Stimulated activated CD4-positive, alpha-beta T cell treated with anti-CD3 and anti-CD28 coated beads, Interleukin-2, amount 100 ng/mL, for 48 hours (primary cell): ENCODE measurements around the gene SPATA12.
"Not testable (repeated sequence)": the region's sequence is repeated elsewhere in the genome, so short reads cannot be mapped to it uniquely, and the experiment has no call there.

Source experiments
- DNase-seq, 2 donors: peaks; one replicate each; pipeline ENCODE4 v3.0.0-alpha.2; 2020

Gene SPATA12

DNA sequence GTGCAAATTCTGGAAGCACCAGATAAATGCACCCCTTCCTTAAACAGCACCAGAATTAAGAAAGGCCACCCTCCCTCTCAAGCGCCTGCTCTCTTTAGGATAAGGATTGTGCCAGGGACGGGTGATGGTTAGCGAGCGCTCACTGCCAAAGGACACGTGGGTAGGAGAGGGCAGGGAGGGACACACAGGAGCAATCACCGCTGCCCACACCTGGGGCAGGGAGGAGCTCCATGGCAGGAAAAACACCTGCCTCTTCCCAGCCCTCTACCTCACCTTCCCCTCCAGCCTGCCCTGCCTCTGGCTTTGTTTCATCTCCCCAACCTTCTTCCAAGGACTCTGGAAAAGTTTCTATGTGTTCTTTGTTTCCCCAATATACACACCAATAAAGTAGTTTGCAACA, 7.3 kb upstream of the SPATA12 start:
- no peak for DNase-seq

DNA sequence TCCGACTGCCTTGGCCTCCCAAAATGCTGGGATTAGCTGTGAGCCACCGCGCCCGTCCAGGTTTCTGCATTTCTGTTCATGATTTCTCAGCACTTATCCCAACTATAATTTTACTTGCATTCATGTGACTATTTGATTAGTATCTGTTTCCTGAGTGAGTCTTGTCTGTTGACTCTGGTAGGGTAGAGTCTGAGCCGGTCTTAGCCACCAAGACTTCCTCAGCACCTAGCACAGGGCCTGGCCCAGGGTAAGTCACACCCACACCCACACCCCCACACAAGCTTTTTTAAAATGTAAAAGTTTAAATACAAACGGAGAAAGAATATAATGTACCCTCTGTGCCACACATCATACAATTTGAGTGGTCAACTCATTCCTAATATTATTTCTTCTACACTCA, 3.1 kb upstream of the SPATA12 start:
- DNase-seq = no peak

DNA sequence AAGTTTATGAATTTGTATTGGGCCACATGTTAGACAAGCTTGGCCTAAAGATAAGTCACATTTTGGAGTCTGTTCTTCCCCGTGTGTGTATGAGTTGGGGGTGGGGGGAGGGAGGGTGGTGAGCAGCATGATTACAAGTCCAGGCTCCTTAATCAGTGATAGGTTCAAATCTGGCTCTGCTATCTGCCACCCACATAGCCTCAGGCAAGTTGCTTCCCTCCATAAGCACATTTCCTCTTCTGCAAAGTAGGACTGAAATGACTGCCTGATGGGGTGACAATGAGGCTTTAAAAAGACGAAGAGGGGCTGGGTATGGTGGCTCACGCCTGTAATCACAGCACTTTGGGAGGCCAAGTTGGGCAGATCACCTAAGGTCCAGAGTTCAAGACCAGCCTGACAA, 1.1 kb upstream of the SPATA12 start:
- DNase-seq = no peak

DNA sequence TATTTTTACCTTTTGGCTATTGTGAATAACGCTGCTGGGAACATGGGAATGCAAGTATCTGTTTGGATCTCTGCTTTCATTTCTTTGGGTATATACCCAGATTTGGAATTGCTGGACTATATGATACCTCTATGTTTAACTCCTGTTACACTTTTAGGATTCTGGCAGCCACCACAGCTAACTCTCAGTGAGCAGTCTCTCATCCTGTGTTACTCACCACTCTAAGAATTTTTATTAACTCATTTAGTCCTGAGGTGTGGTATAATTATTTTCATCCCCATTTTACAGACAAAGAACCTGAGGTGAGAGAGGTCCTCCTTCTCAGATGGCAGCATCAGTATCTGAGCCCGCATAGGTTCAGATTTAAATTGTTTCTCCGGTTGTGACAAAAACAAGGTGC, 1.1 kb downstream of the SPATA12 start:
- DNase-seq = no peak

DNA sequence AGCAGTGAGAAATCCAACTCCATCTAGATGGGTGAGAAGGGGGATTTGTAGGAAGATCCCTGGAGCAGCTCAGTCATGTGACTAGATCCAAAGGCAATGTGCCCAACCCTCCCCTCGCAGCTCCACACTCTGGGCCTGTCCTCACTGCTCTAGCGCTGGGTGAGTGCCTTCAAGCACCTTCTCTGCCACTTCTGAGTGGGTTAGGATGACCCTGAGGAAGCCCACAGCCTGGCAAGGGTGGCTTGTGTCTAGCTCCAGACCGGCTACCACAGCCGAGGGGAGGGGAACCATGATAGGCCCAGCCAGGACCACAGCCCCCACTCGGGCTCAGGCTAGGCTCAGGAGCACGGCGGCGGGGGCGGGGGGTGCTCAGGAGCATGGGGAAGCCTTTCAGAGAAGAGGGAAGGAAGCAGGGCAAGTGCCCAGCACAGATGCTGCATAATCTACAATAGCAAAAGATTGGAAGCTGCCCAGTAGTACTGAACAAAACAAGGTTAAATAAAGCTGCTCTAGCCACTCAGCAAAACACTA, 1.7 kb downstream of the SPATA12 start:
- DNase-seq = no peak

DNA sequence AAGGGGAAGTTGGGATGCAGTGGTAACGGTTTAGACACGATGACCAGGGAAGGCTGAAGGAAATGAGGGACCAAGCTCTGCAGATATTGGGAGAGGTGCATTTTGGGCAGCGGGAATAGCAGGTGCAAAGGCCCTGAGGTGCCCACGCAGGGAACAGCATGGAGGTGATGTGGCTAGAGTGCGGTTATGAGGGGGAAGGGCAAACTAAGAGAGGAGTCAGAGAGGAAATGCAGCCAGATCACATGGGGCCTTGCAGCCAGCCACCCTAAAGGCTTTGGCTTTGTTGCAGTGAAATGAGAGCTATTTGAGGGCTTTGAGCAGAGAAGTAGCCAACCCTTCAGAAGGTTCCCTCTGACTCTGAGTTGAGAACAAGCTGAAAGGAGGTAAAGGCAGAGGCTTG, 2.6 kb downstream of the SPATA12 start:
- DNase-seq = no peak

DNA sequence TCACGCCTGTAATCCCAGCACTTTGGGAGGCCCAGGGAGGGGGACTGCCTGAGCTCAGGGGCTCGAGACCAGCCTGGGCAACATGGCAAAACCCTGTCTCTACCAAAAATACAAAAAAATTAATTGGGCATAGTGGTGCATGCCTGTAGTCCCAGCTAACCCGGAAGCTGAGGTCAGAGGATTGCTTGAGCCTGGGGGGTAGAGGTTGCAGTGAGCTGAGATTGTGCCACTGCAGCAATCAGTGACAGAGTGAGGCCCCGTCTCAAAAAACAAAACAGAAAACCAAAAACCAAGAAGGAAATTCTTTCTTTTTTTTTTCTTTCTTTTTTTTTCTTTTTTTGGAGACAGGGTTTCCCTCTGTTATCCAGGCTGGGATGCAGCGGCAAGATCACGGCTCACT, 3.5 kb downstream of the SPATA12 start:
- DNase-seq = no peak

DNA sequence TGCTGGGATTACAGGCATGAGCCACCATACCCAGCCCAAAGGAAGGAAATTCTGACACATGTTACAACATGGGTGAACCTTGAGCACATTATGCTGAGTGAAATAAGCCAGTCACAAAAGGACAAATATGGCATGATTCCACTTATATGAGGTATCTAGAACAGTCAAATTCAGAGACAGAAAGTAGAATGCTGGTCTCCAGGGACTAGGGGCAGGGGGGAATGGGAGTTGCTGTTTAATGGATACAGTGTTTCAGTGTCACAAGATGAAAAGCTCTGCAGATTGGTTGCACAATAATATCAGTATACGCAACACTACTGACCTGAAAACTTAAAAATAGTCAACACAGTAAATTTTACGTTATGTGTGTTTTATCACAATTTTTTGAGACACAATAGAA, 4.1 kb downstream of the SPATA12 start:
- DNase-seq = no peak

DNA sequence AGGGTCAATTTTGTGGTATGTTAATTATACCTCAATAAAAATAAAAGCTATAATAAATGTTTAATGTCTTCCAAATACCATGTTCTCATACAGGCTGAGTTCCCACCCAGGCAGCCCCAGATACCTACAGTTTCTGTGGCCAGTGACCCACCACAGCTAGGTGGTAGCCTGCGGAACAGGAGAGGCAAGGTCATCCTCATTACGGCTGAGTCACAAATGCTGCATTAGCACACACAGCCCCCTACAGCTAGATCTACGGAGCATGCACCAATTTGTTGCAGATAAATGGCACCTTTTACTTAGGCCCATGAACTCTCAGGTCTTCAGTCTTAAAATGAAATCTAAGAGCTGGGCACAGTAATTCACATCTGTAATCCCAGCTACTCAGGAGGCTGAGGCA, 5.1 kb downstream of the SPATA12 start:
- no peak for DNase-seq

DNA sequence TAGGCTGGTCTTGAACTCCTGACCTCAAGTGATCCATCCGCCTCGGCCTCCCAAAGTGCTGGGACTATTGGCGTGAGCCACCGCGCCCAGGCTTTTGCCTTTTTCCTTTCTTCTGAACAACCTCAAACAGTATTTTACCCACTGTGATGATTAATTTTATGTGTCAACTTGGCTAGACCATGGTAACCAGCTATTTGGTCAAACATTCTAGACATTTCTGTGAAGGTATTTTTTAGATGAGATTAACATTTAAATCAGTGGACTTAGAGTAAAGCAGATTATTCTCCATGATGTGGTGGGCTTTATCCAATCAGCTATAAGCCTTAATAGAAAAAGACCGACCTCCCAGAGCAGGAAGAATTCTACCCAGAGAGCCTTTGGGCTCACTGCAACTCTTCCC, 6.0 kb downstream of the SPATA12 start:
- DNase-seq = no peak

DNA sequence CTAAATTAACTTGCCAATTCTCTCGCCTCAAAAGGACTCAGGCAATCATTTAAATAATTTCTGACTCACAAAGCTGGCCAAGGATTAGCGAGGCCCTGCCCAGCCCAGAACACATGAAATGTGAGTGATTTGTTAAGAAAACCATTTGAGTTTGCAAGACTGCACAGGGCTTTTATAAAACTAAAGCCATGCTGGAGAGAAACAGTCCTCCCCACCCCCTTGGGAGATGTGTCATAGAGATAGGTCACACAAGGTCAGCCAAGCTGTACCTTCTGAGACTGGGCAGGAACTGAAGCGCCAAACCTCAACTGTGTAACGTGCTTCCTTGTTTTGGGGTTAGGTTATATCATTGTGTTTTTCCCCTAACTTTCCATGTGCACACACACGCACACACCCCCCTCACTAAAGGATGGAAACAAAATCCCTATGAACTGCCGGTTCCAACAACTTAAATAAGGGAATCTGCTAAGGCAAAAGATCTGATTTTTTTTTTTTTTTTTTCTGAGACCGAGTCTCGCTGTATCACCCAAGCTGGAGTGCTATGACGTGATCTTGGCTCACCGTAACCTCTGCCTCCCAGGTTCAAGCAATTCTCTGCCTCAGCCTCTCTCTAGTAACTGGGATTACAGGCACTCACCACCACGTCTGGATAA, 8.1 kb downstream of the SPATA12 start:
- DNase-seq = no peak

DNA sequence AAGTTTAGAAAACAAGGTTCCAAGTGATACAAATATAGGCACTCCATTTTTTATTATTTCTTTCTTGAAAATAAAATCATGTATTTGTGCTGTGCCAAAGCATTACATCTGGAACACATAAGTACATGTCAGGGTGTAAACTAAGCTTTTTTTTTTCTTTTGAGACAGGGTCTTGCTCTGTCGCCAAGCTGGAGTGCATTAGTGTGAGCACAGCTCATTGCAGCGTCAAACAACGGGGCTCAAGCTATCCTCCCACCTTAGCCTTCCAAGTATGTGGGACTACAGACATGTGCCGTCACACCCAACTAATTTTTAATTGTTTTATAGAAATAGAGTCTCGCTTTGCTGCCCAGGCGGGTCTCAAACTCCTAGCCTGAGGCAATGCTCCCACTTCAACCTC, 9.0 kb downstream of the SPATA12 start:
- DNase-seq = no peak

DNA sequence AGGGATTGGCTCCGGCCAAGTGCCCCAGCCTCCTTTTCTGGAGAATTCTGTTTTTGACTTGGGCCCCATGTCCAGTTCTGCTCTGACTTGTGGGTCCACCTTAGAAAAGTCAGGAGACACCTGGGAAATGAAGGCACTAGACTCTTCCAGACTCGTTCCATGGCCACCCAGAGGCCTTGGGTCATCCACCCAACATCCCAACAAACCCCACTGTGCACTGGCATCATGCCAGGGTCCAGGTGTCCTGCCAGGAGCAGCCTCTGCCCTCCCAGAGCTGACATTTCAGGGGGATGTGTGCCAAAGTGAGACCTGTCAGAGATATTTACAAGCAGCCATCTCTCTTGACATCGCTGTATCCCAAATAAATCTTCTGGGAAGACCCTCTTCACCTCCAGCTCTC, 13.2 kb downstream of the SPATA12 start:
- no peak for DNase-seq

DNA sequence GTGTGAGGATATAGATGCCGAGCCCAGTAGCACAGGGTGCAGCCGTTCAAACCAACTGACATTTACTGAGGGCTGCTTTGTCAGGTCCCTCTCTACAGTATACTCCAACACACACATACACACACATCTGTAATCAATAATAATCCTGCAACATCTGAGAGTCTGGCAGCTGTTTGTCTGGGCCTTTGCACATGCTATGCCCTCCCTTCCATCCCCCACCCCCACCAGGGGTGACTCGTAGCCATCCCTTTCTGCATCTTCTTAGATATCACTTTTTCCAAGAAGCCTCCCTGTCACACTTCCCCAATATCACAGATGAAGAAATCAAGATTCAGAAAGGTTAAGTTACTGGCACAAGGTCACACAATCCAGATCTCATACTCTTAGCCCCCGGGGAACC, 13.7 kb downstream of the SPATA12 start:
- no peak for DNase-seq

DNA sequence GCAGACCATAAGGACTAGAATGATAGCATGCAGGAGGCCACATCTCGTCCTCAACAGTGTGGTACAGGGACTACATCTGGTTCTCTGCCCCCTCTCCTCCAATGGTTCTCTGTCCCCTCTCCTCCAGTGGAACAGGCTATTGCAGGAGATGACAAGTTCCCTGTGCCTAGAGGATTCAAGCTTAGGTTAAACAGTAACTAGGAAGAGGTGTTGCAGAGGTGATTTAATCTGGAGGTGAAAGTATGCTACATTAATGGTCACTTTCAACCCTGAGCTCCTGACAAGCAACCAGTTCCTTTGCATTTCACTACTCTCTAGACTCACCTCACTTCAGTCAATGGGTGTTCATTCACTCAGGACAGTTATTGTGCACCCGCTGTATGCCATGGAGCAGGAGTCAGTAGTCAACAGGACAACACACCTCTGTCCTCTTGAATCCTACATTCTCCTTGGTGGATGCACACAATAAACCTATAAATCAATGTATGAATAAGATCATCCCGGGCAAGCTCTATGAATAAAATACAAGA, 16.0 kb downstream of the SPATA12 start:
- no peak for DNase-seq

DNA sequence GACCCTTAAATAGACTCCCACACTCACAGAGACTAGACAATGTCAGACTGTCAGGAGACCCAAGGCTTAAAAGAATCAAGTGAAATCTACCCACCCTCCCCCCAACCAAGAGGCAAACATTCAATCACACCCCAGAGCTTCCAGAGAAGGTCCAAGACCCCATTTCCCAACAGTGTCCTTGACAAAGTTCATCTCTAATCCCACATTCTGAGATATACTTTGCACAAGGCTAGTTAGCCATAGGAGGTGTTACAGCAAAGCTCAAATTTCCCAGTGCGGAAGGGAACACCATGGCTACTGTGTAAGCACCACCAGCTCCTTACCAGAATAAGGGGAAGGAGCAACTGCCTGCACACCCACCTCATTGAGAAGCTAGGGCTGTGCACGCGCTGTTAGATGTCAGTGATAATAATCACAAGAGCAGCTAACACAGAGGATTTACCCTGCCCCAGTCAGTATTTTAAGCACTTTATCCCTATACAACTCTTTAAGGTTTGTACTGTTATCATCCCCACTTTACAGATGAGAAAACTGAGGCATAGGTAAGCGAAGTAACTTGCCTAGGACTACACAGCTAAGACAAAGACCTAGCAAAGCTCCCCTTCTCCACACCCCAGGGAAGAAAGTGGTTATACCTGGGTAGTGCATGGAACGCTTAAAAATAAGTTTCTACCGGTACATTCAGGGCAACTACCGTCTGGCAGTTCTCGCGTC, 17.3 kb downstream of the SPATA12 start:
- DNase-seq = no peak

DNA sequence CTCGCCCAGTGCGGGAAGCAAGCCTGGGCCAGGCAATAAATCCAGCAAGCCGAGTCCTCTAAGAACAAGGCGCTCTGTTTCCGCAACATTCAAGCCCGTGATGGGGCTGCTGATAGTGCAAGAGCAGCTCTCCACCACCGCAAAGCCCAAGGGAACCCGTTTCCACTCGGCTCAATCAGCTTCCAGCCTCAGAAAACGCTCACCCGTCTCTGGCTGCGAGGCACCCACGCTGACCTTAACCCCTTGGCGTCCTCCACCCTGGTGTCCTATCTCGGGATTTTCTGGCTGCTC, 17.8 kb downstream of the SPATA12 start:
- DNase-seq = no peak

DNA sequence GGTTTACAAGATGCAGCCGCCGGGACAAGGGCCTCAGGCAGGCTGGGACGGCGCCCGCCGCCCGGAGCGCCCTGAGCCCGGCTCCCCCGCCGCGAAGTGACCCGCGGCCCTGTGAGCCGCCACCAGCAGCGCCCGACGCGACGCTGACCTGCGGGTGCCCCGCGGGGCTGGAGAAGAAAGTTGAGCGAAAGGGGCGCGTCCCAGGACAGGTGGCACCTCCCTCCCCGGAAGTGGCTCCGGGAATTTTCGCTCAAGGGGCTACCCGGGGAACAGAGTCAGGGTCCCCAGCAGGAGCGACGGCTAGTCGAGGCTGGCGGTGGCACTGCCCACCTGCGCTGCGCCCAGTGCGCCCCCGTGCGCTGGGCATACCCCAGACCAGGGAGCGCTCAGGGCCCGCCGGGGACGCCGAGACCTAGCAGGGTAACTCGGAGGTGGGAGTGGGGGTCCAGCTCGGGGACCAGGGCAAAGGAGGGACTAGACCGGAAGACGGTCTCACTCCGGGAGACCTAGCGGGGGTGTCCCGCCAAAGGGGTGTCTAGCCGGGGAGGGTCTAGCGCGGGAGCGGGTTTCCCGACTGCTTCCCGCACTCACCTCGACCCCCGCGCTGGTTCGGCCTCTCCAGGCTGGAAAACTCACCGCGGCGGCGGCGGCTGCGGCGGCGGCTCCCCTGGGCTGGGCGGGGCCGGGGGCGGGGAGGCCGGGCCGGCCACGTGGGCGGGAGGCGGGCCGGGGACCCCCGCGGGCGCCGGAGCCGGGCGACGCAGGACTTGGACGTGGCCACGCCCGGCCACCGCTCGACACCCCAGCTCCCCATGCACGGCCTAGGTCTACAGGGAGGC, 18.4 kb downstream of the SPATA12 start:
- peak in 1 of 2 donors; percentile 2 for DNase-seq

DNA sequence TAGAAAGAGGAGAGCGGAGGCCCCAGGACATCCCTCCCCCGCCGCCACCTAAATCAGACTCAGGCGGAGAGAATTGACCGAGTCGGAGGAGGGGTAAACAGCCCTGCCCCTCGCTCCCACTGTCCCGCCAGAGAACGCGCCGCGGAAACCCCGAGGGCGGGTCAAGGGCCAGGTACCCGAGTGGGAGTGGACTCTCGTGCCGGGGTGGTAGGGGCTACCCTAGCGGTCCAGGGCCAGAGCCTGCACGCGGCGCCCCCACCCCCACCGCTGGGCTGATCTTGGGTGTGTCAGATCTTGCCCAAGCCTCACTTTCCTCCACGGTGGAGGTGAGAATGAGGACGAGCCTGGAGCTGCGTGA, 19.0 kb downstream of the SPATA12 start:
- DNase-seq = no peak

DNA sequence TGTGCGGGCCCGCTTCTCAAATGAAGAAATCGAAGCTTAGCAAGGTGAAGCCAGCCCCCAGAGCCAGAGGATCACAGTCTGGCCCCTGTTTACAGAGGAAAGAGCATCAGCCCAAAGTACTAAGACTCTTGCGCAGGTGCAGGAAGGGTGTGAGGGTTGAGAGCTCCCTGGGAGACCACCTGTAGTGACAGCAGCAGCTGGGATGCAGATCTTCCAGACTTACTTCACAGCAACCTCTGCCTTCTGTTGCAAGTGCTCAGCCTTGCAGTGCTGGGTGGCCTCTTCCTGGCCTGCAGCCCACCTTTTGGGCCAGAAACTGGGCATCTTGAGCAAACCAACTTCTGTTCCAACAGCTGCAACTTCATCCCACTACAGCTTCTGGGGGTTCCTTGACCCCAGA, 19.7 kb downstream of the SPATA12 start:
- DNase-seq = no peak

DNA sequence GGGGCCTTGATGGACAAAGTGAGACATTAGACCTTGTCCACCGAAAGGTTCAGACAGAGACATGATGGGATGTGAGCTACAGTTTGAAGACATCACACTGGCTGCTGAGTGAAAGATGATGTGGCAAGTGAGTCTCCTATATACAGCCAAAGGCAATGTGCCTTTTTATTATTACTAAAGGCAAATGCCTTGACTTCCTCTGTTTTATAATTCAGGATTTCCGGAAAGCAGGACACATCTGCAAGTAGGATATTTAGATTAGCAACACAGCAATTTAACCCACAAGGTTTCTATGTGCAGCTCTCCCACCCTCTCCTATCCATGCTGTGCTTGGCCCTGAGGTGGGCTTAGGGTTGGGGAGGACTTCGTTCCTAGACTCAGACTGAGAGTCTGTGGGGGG, 20.7 kb downstream of the SPATA12 start:
- DNase-seq = no peak

DNA sequence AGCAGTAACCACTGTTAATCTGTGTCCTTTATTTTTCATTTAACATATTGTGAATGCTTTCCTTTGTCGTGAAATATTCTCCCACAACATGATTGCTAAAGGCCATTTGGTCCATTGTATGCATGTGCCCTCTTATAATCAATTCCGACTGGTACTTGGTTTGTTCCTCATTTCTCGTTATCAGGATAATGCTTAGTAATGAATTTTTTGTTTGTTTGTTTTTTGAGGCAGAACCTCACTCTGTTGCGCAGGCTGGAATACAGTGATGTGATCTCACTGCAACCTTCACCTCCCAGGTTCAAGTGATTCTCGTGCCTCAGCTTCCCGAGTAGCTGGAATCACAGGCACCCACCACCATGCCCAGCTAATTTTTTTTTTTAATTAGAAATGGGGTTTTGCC, 22.0 kb downstream of the SPATA12 start:
- no peak for DNase-seq

DNA sequence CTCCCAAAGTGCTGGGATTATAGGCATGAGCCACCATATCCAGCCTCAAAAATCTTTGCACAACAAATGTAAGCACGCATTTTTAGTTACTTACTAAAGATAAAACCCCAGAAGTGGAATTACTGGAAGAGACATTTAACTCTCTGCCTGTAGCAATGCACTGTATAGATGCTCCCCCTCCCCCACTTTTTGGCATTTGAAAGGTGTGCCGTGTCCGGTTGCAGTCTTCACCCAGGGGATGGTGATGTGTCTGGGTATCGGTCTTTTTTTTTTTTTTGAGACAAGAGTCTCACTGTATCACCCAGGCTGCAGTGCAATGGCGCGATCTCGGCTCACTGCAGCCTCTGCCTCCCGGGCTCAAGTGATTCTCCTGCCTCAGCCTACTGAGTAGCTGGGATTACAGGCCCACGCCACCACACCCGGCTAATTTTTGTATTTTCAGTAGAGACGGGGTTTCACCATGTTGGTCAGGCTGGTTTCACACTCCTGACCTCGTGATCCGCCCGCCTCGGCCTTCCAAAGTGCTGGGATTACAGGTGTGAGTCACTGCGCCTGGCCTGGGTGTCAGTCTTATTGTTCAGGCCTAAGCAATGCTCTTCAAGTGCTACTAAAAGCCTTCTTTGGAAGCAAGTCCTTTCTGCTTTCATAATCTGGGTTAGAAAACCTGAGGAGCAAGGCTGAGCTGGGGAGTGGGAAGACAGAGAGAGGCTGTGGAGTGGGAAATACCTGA, 23.0 kb downstream of the SPATA12 start:
- not testable (repeated sequence) for DNase-seq
